ENCODE data around the gene LETMD1. TPM values are rescaled to one million over a fixed set of nuclear protein-coding genes. Genes with fewer than 3 reads are reported as not detected.

Gene LETMD1
- total and polyA plus RNA-seq, 3 donors from 2014 or later, result 61.2 to 75.3 (median 72.7) TPM

GRCh38 chr12:51028126-51028812 is 19.9 kb upstream of the LETMD1 start:
- 22 to 29% methylated on average over 9 of the region's 9 CpGs for WGBS, 2 donors
- Histone ChIP-seq H3K36me3 (ENCODE audit: low read depth, missing control alignments) (no peaks in the 10 kb centered on the region), H3K27me3 (no peaks in the 10 kb centered on the region), H3K27ac (no peak overlapping the region), H3K4me3 (no peak overlapping the region), H3K4me1 (peaks cover 16% of the 10 kb centered on the region), H3K9me3 (no peaks in the 10 kb centered on the region)
- TF ChIP-seq POLR2A (IDR thresholded peaks at IDR 0.05) (no peak), CTCF (IDR thresholded peaks at IDR 0.05) (no peak)
- intact Hi-C loops (cut with DNase I; ENCODE audit: low total_unique reads), result no loop called here
- no peak for DNase-seq

DNA sequence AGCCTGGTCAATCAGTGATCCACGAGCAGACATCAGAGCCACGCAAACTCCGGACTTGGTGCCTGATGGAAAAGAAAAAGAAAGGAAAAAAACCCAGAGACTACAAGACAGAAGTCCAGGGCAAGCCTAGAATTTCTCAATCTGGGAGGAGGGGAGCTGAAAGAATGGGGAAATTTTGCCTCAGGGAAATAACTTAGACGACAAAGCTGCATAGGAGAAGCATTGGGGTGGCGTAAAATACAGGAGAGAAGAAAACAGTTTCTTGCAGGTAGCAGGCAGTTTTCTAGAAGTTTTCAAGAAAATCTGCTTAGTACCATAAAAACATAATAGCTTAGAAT is 19.3 kb upstream of the LETMD1 start:
- no peak for TF ChIP-seq POLR2A (IDR thresholded peaks at IDR 0.05)
- no peak for TF ChIP-seq CTCF (IDR thresholded peaks at IDR 0.05)
- intact Hi-C loops (cut with DNase I; ENCODE audit: low total_unique reads), result no loop called here
- 47 to 70% methylated on average over 5 of the region's 5 CpGs for WGBS, 2 donors

GRCh38 chr12:51033048-51033447 is 15.1 kb upstream of the LETMD1 start:
- no peaks in the 10 kb centered on the region for H3K27me3 ChIP-seq
- DNase-seq, result no peak
- WGBS, 2 donors, result 82 to 86% methylated on average over 2 of the region's 2 CpGs
- TF ChIP-seq POLR2A (IDR thresholded peaks at IDR 0.05) (no peak), CTCF (IDR thresholded peaks at IDR 0.05) (no peak)
- H3K9me3 ChIP-seq, result no peaks in the 10 kb centered on the region
- intact Hi-C loops (cut with DNase I; ENCODE audit: low total_unique reads), result no loop called here
- no peak overlapping the region for H3K27ac ChIP-seq
- H3K4me3 ChIP-seq, result no peak overlapping the region
- H3K4me1 ChIP-seq, result no peaks in the 10 kb centered on the region
- H3K36me3 ChIP-seq (ENCODE audit: low read depth, missing control alignments), result no peaks in the 10 kb centered on the region

More for the DNA sequence above, 19.3 kb upstream of the LETMD1 start:
- no peak overlapping the region for H3K27ac ChIP-seq
- no peaks in the 10 kb centered on the region for H3K27me3 ChIP-seq
- no peaks in the 10 kb centered on the region for H3K36me3 ChIP-seq (ENCODE audit: low read depth, missing control alignments)
- H3K4me1 ChIP-seq, result peaks cover 12% of the 10 kb centered on the region
- no peaks in the 10 kb centered on the region for H3K9me3 ChIP-seq
- H3K4me3 ChIP-seq, result no peak overlapping the region
- DNase-seq, result no peak

DNA sequence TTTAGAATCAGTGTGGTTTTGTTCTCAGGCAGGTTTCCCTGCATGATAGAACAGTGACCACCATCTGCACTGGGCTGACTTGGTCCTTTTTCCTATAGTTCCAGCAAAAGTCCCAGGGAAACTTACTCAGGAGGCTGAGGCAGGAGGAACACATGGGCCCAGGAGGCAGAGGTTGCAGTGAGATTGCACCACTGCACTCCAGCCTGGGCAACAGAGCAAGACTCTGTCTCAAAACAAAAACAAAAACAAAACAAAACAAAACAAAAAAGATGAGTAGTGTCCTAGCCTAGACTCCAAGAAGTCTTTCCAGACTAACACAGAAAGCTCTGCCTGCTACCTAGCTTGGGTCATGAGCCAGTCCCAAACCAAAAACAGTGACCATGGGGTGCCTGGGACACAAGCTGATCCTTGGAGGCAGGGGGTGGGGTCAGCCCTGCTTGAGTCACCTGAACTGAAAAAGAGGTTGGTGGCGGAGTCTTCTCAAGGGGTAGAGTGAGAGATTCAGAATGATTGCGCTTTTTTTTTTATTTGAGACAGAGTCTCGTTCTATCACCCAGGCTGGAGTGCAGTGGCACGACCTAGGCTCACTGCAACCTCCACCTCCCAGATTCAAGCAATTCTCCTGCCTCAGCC is 14.6 kb upstream of the LETMD1 start:
- no peak for DNase-seq
- Histone ChIP-seq H3K4me3 (no peak overlapping the region), H3K4me1 (no peaks in the 10 kb centered on the region), H3K36me3 (ENCODE audit: low read depth, missing control alignments) (no peaks in the 10 kb centered on the region), H3K27me3 (no peaks in the 10 kb centered on the region), H3K27ac (no peak overlapping the region), H3K9me3 (no peaks in the 10 kb centered on the region)
- TF ChIP-seq POLR2A (IDR thresholded peaks at IDR 0.05) (no peak), CTCF (IDR thresholded peaks at IDR 0.05) (no peak)
- WGBS, 2 donors, result 91 to 94% methylated on average over 4 of the region's 4 CpGs
- intact Hi-C loops (cut with DNase I; ENCODE audit: low total_unique reads), result no loop called here

DNA sequence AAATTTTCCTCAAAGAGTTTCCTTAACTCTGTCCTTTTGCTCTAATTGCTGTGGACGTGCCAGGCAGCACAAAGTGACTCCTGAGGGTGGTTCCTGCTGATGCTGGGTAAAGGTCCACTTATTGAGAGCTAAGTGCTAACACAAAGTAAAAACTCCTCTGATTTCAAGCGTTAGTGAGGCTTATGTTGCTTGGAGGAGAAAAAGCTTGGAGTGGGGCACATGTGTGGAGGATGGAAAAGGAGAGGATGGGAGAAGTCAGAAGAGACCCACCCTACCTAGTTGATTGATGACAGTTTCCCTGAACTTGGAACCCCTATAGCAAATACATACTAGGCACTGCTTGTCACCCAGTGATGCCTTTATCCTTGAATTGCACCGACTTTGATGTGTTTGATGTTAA is 11.8 kb upstream of the LETMD1 start:
- WGBS, 2 donors, result 66 to 78% methylated on average over 3 of the region's 3 CpGs
- Histone ChIP-seq H3K9me3 (no peaks in the 10 kb centered on the region), H3K27ac (no peak overlapping the region), H3K36me3 (ENCODE audit: low read depth, missing control alignments) (no peaks in the 10 kb centered on the region), H3K4me3 (no peak overlapping the region), H3K27me3 (no peaks in the 10 kb centered on the region), H3K4me1 (no peaks in the 10 kb centered on the region)
- TF ChIP-seq CTCF (IDR thresholded peaks at IDR 0.05), result no peak
- TF ChIP-seq POLR2A (IDR thresholded peaks at IDR 0.05), result no peak
- intact Hi-C loops (cut with DNase I; ENCODE audit: low total_unique reads), result no loop called here
- no peak for DNase-seq

Data from testis (tissue), 3 donors.